GM18520 (cell line): ENCODE results near the gene MYH6.
"Not testable (repeated sequence)": the region's sequence is repeated elsewhere in the genome, so short reads cannot be mapped to it uniquely, and the experiment has no call there.

ENCODE experiments used
- ATAC-seq: cut with Tn5 transposase; IDR thresholded peaks from one replicate; pipeline ENCODE4 v1.9.1; 2021; ENCODE audit not compliant: unreplicated experiment

MYH6 gene

DNA sequence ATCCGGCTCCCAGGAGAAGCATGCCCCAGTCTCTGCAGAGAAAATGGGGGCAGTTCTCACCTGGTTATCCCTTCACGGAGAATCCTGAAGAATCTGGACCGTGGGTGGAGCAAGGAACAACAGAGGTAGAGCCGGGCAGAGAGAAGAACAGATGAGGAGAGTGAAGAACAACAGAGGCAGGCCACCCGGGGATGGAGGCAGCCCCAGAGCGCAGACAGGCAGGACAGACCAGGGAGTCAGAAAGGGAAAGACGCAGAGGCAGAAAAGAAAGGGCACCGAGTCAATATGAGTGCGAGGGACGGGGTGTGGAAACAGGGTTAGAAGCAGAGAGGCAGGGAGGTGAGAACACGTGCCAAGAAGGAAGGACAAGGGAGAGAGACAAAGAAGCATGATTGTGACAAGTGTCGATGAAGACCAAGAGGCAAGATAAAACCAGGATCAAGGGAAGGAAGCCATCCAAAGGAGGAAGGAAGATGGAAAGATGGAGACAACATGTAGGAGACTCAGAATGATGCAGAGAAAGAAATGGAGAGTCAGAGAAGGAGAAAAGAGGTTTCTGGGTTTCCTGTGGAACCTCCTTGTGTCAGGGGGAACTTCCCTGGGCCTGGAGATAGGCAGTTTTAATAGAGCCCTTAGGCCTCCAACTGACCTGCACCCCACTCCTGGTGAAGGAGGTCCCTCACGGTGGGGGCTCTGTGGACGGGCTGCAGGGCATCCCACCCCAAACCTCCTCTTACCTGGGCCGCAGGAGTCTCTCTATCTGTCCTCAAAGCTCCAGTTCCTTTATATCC is at the start of gene MYH6:
TSS of gene MYH6 (minus strand) at position 758 of the 791 bp plus-strand sequence. CDS start 1,050 bp downstream, outside the sequence.
- no peak for ATAC-seq

DNA sequence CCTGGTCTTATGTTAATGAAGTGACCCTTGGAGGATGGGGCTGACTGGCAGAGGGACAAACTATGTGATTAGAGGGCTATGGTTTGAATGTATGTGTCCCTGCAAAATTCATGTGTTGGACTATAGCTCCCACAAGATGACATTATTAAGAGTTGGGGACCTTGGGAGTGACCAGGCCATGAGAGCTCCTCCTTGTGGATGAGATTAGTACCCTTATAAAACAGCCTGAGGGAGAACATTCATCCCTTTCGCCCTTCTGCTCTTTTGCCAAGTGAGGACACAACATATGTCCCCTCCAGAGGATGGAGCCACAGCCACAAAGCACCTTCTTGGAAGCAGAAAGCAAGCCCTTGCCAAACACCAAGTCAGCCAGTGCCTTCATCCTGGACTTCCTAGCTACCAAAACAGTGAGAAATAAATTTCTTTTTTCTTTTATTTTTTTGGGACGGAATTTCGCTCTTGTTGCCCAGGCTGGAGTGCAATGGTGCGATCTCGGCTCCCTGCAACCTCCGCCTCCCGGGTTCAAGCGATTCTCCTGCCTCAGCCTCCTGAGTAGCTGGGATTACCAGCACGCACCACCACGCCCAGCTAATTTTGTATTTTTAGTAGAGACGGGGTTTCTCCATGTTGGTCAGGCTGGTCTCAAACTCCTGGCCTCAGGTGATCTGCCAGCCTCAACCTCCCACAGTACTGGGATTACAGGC is 49.0 kb upstream of the MYH6 start:
- not testable (repeated sequence) for ATAC-seq

DNA sequence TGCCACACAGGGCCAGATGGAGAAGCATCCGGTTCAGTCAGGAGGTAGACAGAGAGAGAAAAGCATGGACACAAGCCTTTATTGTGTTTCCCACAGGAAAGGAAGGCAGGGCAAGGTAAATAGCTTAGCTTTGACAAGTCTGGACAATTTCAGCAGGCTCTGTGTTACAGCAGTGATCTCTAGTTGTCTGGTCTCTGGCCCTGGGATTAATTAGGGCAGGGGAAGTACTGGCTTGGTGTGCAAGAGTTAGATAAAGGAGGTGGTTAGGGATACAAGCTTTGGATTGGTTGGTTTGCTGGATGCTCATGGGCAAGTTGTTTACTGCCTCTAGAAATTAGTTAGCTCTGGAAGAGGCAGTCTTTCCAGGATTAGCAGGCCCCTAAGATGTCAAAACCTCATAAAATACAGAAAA is 46.4 kb upstream of the MYH6 start:
- ATAC-seq: no peak

DNA sequence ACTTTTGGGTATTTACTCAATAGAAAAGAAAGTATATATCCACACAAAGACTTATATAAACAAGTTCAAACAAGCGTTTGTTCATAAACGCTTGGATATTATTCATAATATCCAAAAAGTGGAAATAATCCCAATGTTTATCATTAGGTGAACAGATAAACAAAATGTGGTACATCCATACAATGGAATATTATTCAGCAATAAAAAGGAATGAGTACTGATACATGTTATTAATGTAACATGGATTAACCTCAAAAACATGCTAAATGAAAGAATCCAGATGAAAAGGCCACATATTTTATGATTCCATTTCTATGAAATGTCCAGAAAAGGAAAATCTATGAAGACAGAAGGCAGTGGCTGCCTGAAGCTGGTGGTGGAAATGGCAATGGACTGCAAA is 44.2 kb upstream of the MYH6 start:
- no peak for ATAC-seq

DNA sequence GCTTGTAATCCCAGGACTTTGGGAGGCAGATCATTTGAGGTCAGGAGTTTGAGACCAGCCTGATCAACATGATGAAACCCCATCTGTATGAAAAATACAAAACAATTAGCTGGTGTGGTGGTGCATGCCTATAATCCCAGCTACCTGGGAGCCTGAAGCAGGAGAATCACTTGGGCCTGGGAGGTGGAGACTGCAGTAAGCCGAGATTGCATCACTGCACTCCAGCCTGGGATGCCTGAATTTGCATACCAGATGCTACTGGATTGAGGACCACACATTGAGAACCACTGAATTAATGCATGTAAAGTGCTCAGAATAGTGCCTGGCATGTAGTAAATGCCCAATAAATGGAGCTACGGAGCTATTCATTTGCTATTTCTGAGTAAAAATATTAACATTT is 42.3 kb upstream of the MYH6 start:
- no peak for ATAC-seq

DNA sequence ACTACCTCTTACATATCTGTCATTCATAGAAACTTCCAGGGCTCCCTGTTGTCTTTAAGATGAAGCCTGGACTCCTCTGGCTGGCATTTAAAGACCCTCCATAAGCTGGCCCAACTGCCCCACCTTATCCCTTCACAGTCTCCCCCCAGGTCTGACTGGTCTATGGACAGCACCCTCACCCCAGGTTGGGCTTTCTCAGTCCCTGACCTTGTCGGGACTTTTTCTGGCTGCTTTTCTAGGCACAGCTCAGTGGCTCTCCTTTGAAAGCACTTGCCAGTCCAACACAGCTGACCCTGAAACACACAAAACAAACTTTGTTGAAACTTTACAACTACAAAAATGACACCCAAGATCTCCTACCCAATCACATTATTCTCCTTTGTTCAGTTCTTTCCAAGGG is 41.2 kb upstream of the MYH6 start:
- no peak for ATAC-seq

DNA sequence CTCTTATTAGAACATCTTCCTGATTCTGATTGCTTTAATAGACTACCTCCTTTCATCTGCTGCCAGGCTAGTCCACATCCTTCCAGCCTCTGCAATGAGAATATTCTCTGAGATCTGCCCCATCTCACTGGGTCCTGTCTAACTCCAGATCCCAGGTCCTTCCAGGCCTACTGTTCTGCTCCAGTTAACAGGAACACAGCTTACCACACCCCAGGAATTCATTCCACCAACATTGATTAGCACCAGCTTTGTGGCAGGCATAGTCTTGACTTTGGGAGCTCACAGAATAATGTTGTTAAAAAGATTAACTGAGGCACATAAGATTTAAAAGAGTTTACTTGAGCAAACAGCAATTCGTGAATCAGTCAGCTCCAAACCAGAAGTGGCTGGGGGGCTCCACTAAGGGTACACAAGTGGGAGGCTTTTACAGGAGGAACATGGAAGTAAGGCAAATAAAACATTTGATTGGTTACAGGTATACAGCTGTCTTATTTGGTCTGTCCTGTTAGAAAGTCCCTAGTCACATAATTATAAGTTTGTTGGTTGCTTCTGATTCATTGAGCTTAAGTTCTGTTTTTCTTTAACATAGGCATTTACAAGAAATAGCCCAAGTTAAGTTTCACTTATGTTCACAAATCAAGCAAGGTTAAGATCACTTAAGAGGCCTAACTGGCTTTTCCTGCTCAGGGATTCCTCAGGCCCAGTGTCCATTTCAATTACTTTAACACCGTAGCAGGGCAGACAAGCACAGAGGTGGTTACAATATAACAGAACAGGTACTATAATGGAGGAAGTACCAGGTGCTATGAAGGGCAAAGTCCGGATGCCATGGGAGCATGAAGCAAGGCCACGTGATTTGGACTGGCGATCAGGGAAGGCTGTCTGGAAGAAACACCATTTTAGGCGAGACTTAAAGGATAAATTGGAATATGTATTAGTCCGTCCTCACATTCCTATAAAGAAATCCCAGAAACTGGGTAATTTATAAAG is 39.6 kb upstream of the MYH6 start:
- no peak for ATAC-seq

DNA sequence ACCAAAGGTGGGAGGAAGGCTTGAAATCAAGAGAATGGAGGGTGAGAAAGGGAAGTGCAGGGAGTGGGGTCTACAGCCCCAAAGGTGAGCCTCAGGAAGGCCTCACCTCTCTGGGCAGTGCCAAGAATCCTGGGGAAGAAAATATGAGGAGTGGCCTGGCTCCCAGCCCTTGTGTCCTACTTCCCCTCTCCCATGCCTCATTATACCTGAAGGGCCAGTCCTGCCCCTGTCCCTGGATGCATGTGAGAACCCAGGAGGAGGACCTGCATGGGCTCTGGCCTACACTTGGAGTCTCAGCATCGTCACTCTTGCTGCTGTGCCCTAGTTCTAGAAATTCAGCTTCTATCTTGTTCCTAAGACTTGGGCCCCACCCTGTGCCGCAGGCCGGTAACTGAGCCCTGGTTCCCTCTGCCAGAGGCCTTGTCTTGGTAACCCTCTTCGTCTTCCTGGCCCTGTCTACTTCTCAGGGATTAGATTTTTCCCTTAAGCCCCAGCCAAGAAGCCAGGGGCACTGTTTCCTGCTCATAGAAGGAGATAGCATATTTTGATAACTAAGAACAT is 38.3 kb upstream of the MYH6 start:
- ATAC-seq: no peak

DNA sequence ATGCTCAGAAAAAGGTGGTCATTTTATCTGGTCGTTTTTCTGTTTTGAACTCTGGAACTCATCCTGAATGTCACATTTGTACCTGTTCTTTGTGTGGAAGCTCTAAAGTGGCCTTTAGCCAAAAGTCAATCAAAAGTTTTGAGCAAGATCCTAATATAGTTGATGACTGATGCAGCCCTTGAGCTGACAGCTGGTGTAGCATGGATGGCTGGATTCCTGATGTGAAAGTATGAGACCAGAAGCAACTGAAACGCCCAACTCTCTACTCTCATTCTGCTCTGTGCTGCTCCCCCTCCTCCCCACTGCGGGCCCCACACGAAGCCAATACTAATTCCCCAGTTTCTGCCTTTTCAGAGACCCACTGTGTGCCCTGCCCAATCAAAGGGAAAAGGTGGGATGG is 37.7 kb upstream of the MYH6 start:
- no peak for ATAC-seq

DNA sequence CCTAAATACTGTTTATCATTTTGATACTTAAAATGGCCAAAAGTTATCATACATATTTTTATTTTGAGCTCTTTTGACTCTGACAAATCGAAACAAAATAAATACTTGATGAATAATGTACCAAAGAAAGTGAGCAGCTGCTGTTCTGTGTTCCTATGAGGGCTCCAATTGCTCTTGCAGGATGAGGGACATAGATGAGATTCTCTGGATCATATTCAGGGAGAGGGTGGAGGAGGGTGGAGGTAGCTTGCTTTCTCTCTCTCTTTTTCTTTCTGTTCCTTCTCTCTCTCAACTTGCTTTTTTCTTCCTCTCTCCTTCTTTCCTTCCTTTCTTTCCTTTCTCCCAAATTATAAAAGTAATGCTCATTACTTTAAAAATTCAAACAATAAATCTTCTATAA is 36.2 kb upstream of the MYH6 start:
- no peak for ATAC-seq

DNA sequence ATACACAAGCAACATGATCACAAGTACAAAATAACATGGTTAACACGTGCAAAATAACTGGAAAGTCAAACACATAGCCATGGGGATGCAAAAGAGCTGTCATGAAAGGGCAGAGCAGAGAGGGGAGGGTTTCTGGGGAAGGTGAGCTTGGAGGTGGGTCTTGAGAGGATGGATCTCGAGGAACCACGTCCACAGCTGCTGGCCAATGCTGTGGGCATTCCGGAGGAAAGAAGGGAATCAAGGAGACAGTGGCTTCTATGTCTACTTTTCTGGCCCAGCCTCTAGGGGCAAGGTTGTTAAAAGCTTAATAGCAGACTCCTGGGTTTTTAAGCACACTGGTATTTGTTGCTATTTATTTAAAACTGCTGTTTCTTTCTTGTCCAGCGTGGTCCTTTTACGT is 35.8 kb upstream of the MYH6 start:
- no peak for ATAC-seq

DNA sequence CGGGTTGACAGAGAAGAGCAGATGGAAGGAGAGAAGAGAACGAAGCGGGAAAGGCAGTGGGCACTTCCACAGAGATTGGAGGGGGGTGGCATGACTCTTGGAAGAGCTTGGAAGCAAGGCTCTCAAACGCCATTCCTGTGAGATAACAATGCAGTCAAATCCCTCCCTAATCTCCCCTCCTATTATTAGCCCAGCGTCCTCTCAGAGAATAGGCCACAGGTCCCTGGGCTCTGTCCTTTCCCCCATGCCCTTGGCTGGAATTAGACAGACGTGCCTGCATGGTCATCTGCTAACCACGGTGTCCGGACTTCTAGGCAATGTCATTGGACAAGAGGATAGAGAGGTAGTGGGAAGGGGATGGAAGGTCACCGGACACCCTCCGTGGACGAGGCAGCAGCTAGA is 35.3 kb upstream of the MYH6 start:
- no peak for ATAC-seq

DNA sequence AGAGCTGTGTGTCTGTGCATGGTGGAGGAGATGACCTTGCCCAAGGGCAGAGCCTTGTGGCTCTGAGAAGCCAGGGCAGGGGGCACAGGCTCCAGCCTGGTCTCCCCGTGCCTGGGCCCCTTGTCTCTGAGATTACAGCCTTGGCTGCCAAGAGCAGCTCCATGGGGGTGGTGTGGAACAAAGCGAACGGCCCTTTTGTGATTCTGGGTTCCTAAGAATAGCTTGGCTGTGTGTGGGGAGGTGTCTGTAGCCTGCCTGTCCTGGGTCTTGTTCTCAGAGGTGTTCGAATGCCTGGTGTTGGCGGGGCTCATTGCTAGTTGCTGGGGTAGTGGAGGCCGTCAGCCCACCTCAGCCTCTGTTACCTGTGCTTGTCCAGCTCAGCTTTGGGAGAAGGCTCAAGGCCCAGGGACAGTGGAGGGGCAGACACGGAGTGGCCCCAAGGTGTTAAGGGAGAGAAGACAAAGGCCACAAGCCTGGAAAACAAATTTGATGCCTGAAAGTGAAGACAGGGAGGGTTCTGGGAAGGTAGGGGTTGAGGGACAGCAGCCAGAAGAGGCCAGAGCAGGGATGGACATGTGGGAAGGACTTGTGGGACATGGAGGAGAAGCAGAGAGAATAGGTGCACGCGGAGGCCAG is 34.8 kb upstream of the MYH6 start:
- no peak for ATAC-seq

DNA sequence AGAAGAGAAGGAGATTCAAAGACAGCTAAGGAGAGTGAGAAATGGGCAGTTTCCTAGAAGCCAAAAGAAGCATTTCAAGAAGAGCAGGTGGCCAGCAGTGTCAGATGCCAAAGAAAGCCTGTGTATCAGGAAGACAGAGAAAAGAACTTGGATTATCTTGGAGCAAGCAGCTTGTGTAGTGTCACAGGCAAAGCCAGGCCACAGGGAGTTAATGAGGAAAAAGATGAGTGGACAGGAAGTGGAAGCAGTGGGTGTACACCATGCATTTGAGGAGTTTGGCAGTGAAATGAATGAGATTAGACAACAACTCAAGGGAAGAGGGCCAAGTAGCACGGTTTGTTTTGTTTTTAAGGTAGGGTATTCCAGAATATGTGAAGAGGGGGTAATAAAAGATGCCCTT is 33.0 kb upstream of the MYH6 start:
- ATAC-seq: no peak

DNA sequence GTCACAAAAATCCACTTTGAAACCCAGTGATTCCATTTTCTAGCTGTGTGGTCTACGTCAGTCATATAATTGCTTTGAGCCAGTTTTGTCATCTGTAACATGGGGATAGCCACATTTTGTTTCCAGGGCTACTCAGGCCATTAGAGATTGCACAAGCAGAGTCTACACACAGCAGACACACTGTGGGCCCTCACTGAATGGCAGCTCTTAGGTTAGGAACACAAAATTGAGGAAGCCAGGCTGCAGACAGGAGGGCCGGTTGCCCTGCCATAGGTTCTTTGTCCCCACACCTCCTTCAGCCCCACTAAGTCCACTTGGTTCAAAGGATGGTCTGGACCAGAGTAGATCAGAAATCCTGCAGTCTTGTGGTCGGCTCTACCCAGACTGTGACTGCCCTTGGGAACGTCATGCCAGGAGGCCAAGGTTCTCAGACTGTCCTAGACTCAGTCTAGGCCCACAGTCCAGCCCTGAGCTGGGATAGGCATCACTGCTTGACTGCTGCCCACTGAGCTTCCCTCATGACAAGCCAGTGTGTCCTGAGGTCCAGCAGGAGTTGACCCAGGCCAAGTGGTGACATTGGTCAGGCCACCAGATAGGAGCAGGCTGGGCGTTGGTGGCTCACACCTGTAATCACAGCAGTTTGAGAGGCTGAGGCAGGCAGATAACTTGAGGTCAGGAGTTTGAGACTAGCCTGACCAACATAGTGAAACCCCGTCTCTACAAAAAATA is 31.2 kb upstream of the MYH6 start:
- no peak for ATAC-seq

DNA sequence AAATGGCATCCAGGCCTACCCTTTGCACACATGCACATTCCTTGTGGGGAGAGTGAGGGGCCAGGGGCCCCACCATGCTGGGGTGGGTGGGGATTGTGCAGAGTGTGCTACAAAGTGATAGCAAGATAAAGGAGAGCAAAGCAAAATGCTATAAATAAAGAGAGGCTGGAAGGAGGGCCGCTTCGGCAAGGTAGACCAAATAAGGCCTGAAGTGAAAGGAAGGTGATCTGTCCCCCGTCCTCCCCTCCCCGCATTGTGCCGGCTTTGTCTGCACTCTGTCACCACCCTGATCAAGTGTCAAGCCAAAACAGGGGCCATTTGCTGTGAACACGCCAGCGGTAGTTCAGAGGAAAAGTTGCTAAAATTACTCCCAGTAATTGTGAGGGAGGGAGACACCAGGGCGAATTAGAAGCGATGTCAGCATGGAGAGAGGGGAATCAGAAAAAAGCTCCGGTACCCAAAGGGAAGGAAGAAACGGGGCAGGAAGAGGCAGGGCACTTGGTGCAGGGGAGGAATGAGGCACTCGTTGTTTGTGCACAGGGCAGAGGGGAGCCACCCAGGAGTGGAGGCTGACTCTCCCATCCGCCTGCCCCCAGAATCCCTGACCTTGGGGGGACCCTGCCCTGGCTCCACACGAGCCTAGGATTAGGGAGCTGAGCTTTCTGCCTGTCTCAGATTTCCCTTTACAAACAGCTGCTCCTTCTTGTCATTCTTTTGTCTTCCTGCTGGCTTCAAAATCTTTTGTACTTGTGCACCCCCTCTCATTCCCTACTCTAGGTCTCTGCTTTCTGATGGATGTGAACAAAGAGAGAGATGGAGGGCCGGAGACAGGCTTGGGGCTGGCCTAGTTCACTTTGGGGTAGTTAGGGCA is 30.3 kb upstream of the MYH6 start:
- no peak for ATAC-seq

DNA sequence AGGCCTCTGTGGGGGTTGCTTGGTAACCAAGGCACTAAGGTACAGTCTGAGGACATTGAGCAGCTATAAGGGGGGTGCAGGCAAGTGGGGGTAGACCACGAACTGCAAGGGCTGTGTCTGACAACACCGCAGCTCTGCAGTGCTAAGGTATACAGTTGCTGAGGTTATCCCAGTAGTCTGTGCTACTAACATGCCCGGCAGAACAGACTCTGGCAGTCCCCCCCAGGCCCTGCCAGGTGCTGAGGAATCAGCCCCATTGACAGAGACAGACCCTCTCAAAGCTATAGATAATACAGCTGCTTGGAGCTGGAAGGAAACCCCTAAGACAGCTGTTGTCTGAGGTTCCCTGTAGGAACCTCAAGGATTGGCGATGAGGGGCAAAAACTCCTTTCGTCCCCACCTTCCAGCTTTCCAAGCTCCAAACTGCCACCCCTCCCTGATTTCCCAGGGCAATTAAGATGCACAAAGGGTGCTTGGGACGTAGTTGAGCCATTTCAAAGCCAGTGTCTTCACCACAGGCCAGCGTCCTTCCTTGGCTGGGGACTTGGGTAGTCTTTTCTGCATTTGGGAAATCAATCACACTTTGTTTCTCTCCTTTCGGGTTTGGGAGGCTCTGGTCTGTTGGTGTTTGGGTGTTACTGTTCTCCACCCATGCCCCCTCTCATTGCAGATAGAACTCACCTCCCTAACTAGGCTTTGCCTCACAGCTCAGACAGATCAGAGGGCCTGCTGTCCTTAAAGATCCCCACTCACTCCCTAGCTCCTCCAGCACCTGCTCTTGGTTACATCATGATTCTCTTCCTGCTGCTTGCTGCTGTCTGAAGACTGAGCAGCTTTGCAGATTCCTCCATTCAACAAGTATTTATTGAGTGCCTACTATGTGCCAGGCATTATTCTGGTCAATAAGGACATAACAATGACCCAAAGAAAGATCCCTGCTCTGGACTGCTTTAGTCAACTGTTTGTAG is 29.3 kb upstream of the MYH6 start:
- ATAC-seq: no peak
